Measurements from ENCODE around the gene TMX4. TPM values are rescaled to one million over a fixed set of nuclear protein-coding genes. Genes with fewer than 3 reads are reported as not detected.

The TMX4 gene
- total and polyA plus RNA-seq, 2 of the 4 experiments (the other 2 are of a cell fraction) = 5.4 to 13.6 TPM

DNA sequence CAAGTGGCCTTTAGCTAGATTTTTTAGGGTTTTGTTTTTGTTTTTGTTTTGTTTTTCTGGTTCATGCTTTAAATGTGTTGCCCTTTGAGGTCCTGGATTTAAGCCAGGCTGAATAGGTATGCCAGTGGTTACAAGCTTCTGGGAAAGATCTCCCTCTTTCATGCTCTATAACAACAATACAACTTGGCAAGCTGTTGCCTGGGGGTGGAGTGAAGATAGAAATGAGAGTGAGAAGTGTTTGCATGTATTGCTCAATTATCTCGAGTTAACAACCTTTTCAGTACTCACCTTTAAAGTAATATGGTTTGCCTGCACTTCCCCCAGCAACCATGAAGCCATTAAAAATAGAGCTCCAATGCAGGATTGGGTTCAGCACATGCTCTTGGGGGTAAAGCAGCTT lies 60.1 kb downstream of the TMX4 start:
- H2AK9ac ChIP-seq (replicated peaks; ENCODE audit: low read depth, low read length, poor library complexity) = no peak overlapping the region
- H2BK120ac ChIP-seq (ENCODE audit: low read depth, low read length) = no peak overlapping the region
- no CpG with 5 or more reads among the region's 1 CpG for WGBS, 2 experiments (ENCODE audit: extremely low coverage in 2 of 2, insufficient read length in 1 of 2)
- no peak overlapping the region for H4K91ac ChIP-seq (ENCODE audit: insufficient read depth, low read depth, low read length)
- H3K79me1 ChIP-seq (ENCODE audit: low read depth in 1 of 2, low read length in 2 of 2) = no peaks in the 10 kb centered on the region
- no peaks in the 10 kb centered on the region for H3K4me1 ChIP-seq (ENCODE audit: control insufficient read depth, insufficient read depth, low read length)
- dilution Hi-C loops (cut with HindIII; ENCODE audit: low sequenced_read_pairs, unreplicated experiment) (no loop called here), in situ Hi-C loops (cut with MboI; ENCODE audit: low sequenced_read_pairs) (no loop called here), intact Hi-C loops (cut with micrococcal nuclease) (no loop called here)
- H2BK5ac ChIP-seq (ENCODE audit: low read depth, low read length, poor library complexity, severe bottlenecking) = no peak overlapping the region
- no peak overlapping the region for H3K27ac ChIP-seq (ENCODE audit: insufficient read depth, low read length)
- H3K9ac ChIP-seq (ENCODE audit: low read depth, low read length) = no peak overlapping the region
- H4K8ac ChIP-seq (ENCODE audit: low read depth in 2 of 2, low read length in 2 of 2) = no peak overlapping the region
- no TSS peak for BruUV-seq (replicated peaks)
- H3K56ac ChIP-seq (ENCODE audit: extremely low read depth, insufficient read depth, low read length) = no peak overlapping the region
- H3K14ac ChIP-seq (replicated peaks; ENCODE audit: low read depth, low read length) = no peak overlapping the region
- H3K9me3 ChIP-seq (ENCODE audit: control insufficient read depth, insufficient read depth, low read length) = 0 out of 2 replicates have a peak, but pooled peaks cover 2% of the 10 kb centered on the region
- H2AFZ ChIP-seq (replicated peaks; ENCODE audit: low read length, poor library complexity) = no peak overlapping the region
- no peak overlapping the region for H3K23ac ChIP-seq (ENCODE audit: low read depth, low read length)
- H3K4me2 ChIP-seq (ENCODE audit: low read depth, low read length) = no peak overlapping the region
- H3K18ac ChIP-seq (ENCODE audit: low read depth, low read length) = no peak overlapping the region
- ChIA-PET CTCF (no interaction called here), POLR2A (ENCODE audit: unreplicated experiment) (no interaction called here)
- no peak overlapping the region for H2BK20ac ChIP-seq (ENCODE audit: low read depth, low read length)
- no peak overlapping the region for H3K4ac ChIP-seq (ENCODE audit: low read depth, low read length)
- no peak overlapping the region for H3K4me3 ChIP-seq (ENCODE audit: insufficient read depth, low read depth, low read length)
- H2BK15ac ChIP-seq (ENCODE audit: low read depth, low read length) = no peak overlapping the region
- no peaks in the 10 kb centered on the region for H3K36me3 ChIP-seq (ENCODE audit: control insufficient read depth, insufficient read depth, low read length)
- H2AK5ac ChIP-seq (ENCODE audit: low read depth, low read length) = no peak overlapping the region
- no peak overlapping the region for H4K5ac ChIP-seq (ENCODE audit: low read depth, low read length)
- no peaks in the 10 kb centered on the region for H3K9me1 ChIP-seq (ENCODE audit: insufficient read depth, low read length)
- no peak for TF ChIP-seq POLR2A (IDR thresholded peaks at IDR 0.05; ENCODE audit: low read depth, low read length)
- no peak for TF ChIP-seq MAZ (IDR thresholded peaks at IDR 0.05; ENCODE audit: borderline replicate concordance, low read depth, low read length)
- TF ChIP-seq, protein P1, sequence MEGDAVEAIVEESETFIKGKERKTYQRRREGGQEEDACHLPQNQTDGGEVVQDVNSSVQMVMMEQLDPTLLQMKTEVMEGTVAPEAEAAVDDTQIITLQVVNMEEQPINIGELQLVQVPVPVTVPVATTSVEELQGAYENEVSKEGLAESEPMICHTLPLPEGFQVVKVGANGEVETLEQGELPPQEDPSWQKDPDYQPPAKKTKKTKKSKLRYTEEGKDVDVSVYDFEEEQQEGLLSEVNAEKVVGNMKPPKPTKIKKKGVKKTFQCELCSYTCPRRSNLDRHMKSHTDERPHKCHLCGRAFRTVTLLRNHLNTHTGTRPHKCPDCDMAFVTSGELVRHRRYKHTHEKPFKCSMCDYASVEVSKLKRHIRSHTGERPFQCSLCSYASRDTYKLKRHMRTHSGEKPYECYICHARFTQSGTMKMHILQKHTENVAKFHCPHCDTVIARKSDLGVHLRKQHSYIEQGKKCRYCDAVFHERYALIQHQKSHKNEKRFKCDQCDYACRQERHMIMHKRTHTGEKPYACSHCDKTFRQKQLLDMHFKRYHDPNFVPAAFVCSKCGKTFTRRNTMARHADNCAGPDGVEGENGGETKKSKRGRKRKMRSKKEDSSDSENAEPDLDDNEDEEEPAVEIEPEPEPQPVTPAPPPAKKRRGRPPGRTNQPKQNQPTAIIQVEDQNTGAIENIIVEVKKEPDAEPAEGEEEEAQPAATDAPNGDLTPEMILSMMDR (conservative IDR thresholded peaks at IDR 0.05; ENCODE audit: low read depth, low read length) = no peak
- no peak for TF ChIP-seq BHLHE40 (IDR thresholded peaks at IDR 0.05; ENCODE audit: low read depth, low read length)
- TF ChIP-seq, protein P2, sequence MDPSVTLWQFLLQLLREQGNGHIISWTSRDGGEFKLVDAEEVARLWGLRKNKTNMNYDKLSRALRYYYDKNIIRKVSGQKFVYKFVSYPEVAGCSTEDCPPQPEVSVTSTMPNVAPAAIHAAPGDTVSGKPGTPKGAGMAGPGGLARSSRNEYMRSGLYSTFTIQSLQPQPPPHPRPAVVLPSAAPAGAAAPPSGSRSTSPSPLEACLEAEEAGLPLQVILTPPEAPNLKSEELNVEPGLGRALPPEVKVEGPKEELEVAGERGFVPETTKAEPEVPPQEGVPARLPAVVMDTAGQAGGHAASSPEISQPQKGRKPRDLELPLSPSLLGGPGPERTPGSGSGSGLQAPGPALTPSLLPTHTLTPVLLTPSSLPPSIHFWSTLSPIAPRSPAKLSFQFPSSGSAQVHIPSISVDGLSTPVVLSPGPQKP (IDR thresholded peaks at IDR 0.05; ENCODE audit: borderline replicate concordance, low read depth, low read length) = no peak
- TF ChIP-seq RAD21 (IDR thresholded peaks at IDR 0.05; ENCODE audit: low read length) = no peak
- no peak for TF ChIP-seq CEBPB (IDR thresholded peaks at IDR 0.05; ENCODE audit: low read depth, low read length)
- no peak for TF ChIP-seq MAFK (IDR thresholded peaks at IDR 0.05; ENCODE audit: low read depth, low read length)
- no peak for TF ChIP-seq CHD1 (IDR thresholded peaks at IDR 0.05; ENCODE audit: low read depth, low read length)
- no peak for TF ChIP-seq SMC3 (IDR thresholded peaks at IDR 0.05; ENCODE audit: low read depth, low read length)
- TF ChIP-seq, protein P3, sequence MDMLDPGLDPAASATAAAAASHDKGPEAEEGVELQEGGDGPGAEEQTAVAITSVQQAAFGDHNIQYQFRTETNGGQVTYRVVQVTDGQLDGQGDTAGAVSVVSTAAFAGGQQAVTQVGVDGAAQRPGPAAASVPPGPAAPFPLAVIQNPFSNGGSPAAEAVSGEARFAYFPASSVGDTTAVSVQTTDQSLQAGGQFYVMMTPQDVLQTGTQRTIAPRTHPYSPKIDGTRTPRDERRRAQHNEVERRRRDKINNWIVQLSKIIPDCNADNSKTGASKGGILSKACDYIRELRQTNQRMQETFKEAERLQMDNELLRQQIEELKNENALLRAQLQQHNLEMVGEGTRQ (IDR thresholded peaks at IDR 0.05; ENCODE audit: low read depth, low read length) = no peak
- TF ChIP-seq MXI1 (IDR thresholded peaks at IDR 0.05; ENCODE audit: borderline replicate concordance, low read depth, low read length) = no peak
- no peak for TF ChIP-seq RCOR1 (IDR thresholded peaks at IDR 0.05; ENCODE audit: insufficient replicate concordance, low read length)
- TF ChIP-seq RFX5 (IDR thresholded peaks at IDR 0.05; ENCODE audit: low read depth, low read length) = no peak
- TF ChIP-seq NFE2L2 (IDR thresholded peaks at IDR 0.05; ENCODE audit: low read depth, low read length) = no peak
- no peak for TF ChIP-seq FOS (IDR thresholded peaks at IDR 0.05; ENCODE audit: low read depth, low read length)
- no peaks in the 10 kb centered on the region; the same call in 1 of the 2 replicates for H3K27me3 ChIP-seq (ENCODE audit: control insufficient read depth, insufficient read depth, low read length)
- DNase-seq (no peak), ATAC-seq (ENCODE audit: low read depth) (no peak)
- H4K20me1 ChIP-seq (ENCODE audit: insufficient read depth, low read length) = no peaks in the 10 kb centered on the region

All from IMR-90 (cell line).